A549 (cell line): ENCODE measurements around the gene PKIG. TPM values are rescaled to one million over a fixed set of nuclear protein-coding genes. Genes with fewer than 3 reads are reported as not detected.

ENCODE experiments used
- ATAC-seq, 2 experiments: fragments of 200-7000 bp in 1 of 2; fragments of >200 bp in 1 of 2; cut with Nextera tagmentation in 1 of 2; cut with Tn5 transposase in 1 of 2; 3 replicates each; pipeline versions ENCODE4 v1.8.0 to v1.9.1; 2018 to 2020; ENCODE audit warnings: mild to moderate bottlenecking in 1 of 2, moderate library complexity in 1 of 2
- CTCF ChIA-PET: fragments of 300-600 bp; sonication (Branson Sonifier 250); formaldehyde crosslinking; extraction: SDS; loops from one replicate; lab custom pipeline; 2021; ENCODE audit warnings: antibody characterized with exemption, inconsistent platforms; lab: Yijun Ruan, JAX
- POLR2A ChIA-PET: fragments of 350-600 bp; formaldehyde crosslinking; extraction: SDS; loops from one replicate; lab custom pipeline; 2021; ENCODE audit warnings: antibody characterized with exemption, inconsistent platforms; lab: Yijun Ruan, JAX
- DNase-seq, 2 experiments: peaks; one replicate each; pipeline versions ENCODE4 v3.0.0 to v3.0.0-alpha.2; 2011 to 2016; ENCODE audit warnings: low read depth in 1 of 2, low spot score in 1 of 2
- FAIRE-seq: peaks from 2 replicates; lab custom pipeline; 2011; peaks lifted over from hg19 to GRCh38; lab: Jason Lieb, UNC
- H3K27ac ChIP-seq, 2 experiments: fragments of >200 bp; sonication (Bioruptor Twin); formaldehyde crosslinking; 3 replicates each; pipeline ENCODE4 v1.5.1; 2016 to 2017
- H3K4me1 ChIP-seq: fragments of >200 bp; sonication (Bioruptor Twin); formaldehyde crosslinking; 3 replicates; pipeline ENCODE4 v1.6.1; 2016
- H3K4me2 ChIP-seq: fragments of >200 bp; sonication (Bioruptor Twin); formaldehyde crosslinking; 3 replicates; pipeline ENCODE4 v1.6.1; 2016
- H3K4me3 ChIP-seq: fragments of >200 bp; sonication (Bioruptor Twin); formaldehyde crosslinking; 3 replicates; pipeline ENCODE4 v1.5.1; 2016
- H3K9me3 ChIP-seq: fragments of >200 bp; sonication (Bioruptor Twin); formaldehyde crosslinking; 3 replicates; pipeline ENCODE4 v1.6.1; 2016
- CHD2 ChIP-seq: fragments of 150-350 bp; IDR thresholded peaks from 2 replicates; pipeline ENCODE4 v1.6.1; 2014; ENCODE audit warnings: low read length; ENCODE audit not compliant: partially characterized antibody
- CHD4 ChIP-seq: fragments of 200-600 bp; sonication (generic); IDR thresholded peaks from 2 replicates; pipeline ENCODE4 v1.6.1; 2016; ENCODE audit warnings: antibody characterized with exemption, mild to moderate bottlenecking, borderline replicate concordance
- EHMT2 ChIP-seq: fragments of 200-600 bp; sonication (generic); IDR thresholded peaks from 2 replicates; pipeline ENCODE4 v1.6.1; 2016; ENCODE audit warnings: antibody characterized with exemption, low read depth, mild to moderate bottlenecking, moderate library complexity
- HOXA7 ChIP-seq: fragments of 250-450 bp; sonication (Bioruptor Pico); IDR thresholded peaks from 2 replicates; pipeline ENCODE4 v1.5.0; 2020; ENCODE audit warnings: mild to moderate bottlenecking, moderate library complexity
- JUNB ChIP-seq: fragments of >200 bp; sonication (Bioruptor Twin); formaldehyde crosslinking; IDR thresholded peaks from 2 replicates; pipeline ENCODE4 v1.6.1; 2016
- MYC ChIP-seq: IDR thresholded peaks from 2 replicates; pipeline ENCODE4 v1.6.1; 2012; ENCODE audit warnings: mild to moderate bottlenecking, inconsistent platforms, low read length, improper control_type of control experiment, borderline replicate concordance
- NFE2L2 ChIP-seq: fragments of 150-350 bp; conservative IDR thresholded peaks from 2 replicates; pipeline ENCODE4 v1.6.1; 2014; ENCODE audit warnings: low read length
- NR3C1 ChIP-seq: fragments of >200 bp; sonication (Bioruptor Twin); formaldehyde crosslinking; IDR thresholded peaks from 3 replicates; pipeline ENCODE4 v1.6.1; 2017
- PHF8 ChIP-seq: fragments of 200-600 bp; sonication (generic); IDR thresholded peaks from 2 replicates; pipeline ENCODE4 v1.6.1; 2016; ENCODE audit warnings: low read depth, mild to moderate bottlenecking, antibody characterized with exemption, moderate library complexity, borderline replicate concordance
- POLR2A ChIP-seq: IDR thresholded peaks from 2 replicates; pipeline ENCODE4 v1.6.1; 2012; ENCODE audit warnings: mild to moderate bottlenecking, low read length
- RFX5 ChIP-seq: fragments of 450-650 bp; IDR thresholded peaks from 2 replicates; pipeline ENCODE4 v1.7.1; 2014; ENCODE audit warnings: antibody characterized with exemption, mild to moderate bottlenecking, moderate library complexity
- SREBF2 ChIP-seq: fragments of 450-650 bp; IDR thresholded peaks from 2 replicates; pipeline ENCODE4 v1.6.1; 2014; ENCODE audit warnings: mild to moderate bottlenecking, moderate library complexity
- TFCP2L1 ChIP-seq: fragments of 250-450 bp; sonication (Bioruptor Pico); IDR thresholded peaks from 2 replicates; pipeline ENCODE4 v1.5.0; 2021; ENCODE audit warnings: mild to moderate bottlenecking
- ZC3H11A ChIP-seq: fragments of 450-650 bp; IDR thresholded peaks from 2 replicates; pipeline ENCODE4 v1.6.1; 2014; ENCODE audit warnings: antibody characterized with exemption, mild to moderate bottlenecking
- ZNF302 ChIP-seq: fragments of 250-450 bp; sonication (Bioruptor Pico); IDR thresholded peaks from 2 replicates; pipeline ENCODE4 v1.9.0; 2021; ENCODE audit warnings: inconsistent platforms, mild to moderate bottlenecking, moderate library complexity
- WGBS: methylation state at CpG from one replicate; pipeline ENCODE4 v1.1.6; 2017; ENCODE audit errors: missing lambda C conversion rate; 5-methylcytosine and 5-hydroxymethylcytosine counted together
- polyA plus RNA-seq, 4 experiments: library from polyadenylated mRNA; depleted of rRNA in 3 of 4; stranded (reverse); fragments of >200 nt; fragmentation: RNase III in 1 of 4; extraction: RNeasy Plus Mini Kit Qiagen cat#74134 plus additional on column Dnase treatment in 1 of 4; gene quantifications; 2 replicates in 3 of 4; 3 replicates in 1 of 4; pipeline ENCODE4 v1.2.3, GENCODE V29; 2011 to 2017
- TF ChIP-seq, protein P1 (sequence below): fragments of 150-350 bp; IDR thresholded peaks from 2 replicates; pipeline ENCODE4 v1.6.1; 2014; ENCODE audit warnings: low read depth, mild to moderate bottlenecking, low read length
- TF ChIP-seq, protein P2 (sequence below): fragments of 450-650 bp; IDR thresholded peaks from 2 replicates; pipeline ENCODE4 v1.6.1; 2014; ENCODE audit warnings: antibody characterized with exemption
- TF ChIP-seq, protein P3 (sequence below): fragments of >200 bp; sonication (Bioruptor Twin); formaldehyde crosslinking; IDR thresholded peaks from 3 replicates; pipeline ENCODE4 v1.5.1; 2016
- TF ChIP-seq, protein P4 (sequence below): fragments of >200 bp; sonication (Bioruptor Twin); formaldehyde crosslinking; IDR thresholded peaks from 2 replicates; pipeline ENCODE4 v1.6.1; 2016
- TF ChIP-seq, protein P5 (sequence below): fragments of 250-450 bp; sonication (Bioruptor Pico); IDR thresholded peaks from 2 replicates; pipeline ENCODE4 v1.5.0; 2020; ENCODE audit warnings: low read depth, mild to moderate bottlenecking, moderate library complexity
- TF ChIP-seq, protein P6 (sequence below): fragments of >200 bp; sonication (Bioruptor Twin); formaldehyde crosslinking; IDR thresholded peaks from 3 replicates; pipeline ENCODE4 v1.6.1; 2016

Gene PKIG
- polyA plus RNA-seq, 2 of the 4 experiments (the other 2 are of a cell fraction): 24.0 to 31.1 TPM

DNA sequence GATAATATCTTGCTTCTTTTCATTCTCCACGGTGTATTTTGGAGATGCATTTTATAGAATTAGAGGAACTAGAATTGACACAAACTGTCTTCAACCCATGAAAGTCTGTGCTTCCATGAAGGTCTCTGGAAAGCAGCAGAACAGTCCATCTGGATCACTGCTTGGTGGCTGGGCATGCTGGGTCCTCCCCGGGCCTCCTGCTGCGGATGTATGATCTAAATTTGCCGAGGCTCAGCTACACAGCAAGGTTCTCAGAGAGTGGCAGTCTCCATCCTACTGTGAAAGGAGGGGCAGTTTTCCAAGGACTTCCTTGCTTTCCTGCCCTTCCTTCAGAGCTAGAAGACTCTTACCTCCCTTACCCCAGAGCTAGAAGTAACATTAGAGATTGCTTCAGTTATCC is 15.1 kb downstream of the PKIG start:
- ChIA-PET CTCF (interaction anchor here (0.6 to 4.0 kb wide), 7 partner anchors 11 to 136 kb away, joined by 3 to 27 read pairs (median 4); no protein-coding TSS in a partner anchor), POLR2A (interaction anchor here (1.4 kb wide), 1 partner anchor 12 kb away, joined by 3 read pairs; no protein-coding TSS in a partner anchor)
- no peak for DNase-seq
- ATAC-seq: no peak
- Histone ChIP-seq H3K4me3 (no peak overlapping the region), H3K9me3 (no peaks in the 10 kb centered on the region), H3K27ac (0 out of 6 replicates have a peak overlapping the region, but pooled peaks of 1 of the 2 experiments have one; percentile 14)
- 93% methylated on average over 4 of the region's 4 CpGs for WGBS
- no peak for TF ChIP-seq PHF8
- no peak for TF ChIP-seq JUNB
- TF ChIP-seq MYC: no peak
- no peak for TF ChIP-seq SREBF2
- TF ChIP-seq RFX5: no peak
- TF ChIP-seq EHMT2: no peak
- TF ChIP-seq ZNF302 (CRISPR knock-in tag): no peak
- TF ChIP-seq, protein P1, sequence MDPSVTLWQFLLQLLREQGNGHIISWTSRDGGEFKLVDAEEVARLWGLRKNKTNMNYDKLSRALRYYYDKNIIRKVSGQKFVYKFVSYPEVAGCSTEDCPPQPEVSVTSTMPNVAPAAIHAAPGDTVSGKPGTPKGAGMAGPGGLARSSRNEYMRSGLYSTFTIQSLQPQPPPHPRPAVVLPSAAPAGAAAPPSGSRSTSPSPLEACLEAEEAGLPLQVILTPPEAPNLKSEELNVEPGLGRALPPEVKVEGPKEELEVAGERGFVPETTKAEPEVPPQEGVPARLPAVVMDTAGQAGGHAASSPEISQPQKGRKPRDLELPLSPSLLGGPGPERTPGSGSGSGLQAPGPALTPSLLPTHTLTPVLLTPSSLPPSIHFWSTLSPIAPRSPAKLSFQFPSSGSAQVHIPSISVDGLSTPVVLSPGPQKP: no peak
- TF ChIP-seq, protein P2, sequence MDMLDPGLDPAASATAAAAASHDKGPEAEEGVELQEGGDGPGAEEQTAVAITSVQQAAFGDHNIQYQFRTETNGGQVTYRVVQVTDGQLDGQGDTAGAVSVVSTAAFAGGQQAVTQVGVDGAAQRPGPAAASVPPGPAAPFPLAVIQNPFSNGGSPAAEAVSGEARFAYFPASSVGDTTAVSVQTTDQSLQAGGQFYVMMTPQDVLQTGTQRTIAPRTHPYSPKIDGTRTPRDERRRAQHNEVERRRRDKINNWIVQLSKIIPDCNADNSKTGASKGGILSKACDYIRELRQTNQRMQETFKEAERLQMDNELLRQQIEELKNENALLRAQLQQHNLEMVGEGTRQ: no peak
- no peak for TF ChIP-seq HOXA7 (CRISPR knock-in tag)
- TF ChIP-seq, protein P3, sequence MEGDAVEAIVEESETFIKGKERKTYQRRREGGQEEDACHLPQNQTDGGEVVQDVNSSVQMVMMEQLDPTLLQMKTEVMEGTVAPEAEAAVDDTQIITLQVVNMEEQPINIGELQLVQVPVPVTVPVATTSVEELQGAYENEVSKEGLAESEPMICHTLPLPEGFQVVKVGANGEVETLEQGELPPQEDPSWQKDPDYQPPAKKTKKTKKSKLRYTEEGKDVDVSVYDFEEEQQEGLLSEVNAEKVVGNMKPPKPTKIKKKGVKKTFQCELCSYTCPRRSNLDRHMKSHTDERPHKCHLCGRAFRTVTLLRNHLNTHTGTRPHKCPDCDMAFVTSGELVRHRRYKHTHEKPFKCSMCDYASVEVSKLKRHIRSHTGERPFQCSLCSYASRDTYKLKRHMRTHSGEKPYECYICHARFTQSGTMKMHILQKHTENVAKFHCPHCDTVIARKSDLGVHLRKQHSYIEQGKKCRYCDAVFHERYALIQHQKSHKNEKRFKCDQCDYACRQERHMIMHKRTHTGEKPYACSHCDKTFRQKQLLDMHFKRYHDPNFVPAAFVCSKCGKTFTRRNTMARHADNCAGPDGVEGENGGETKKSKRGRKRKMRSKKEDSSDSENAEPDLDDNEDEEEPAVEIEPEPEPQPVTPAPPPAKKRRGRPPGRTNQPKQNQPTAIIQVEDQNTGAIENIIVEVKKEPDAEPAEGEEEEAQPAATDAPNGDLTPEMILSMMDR: no peak
- TF ChIP-seq, protein P4, sequence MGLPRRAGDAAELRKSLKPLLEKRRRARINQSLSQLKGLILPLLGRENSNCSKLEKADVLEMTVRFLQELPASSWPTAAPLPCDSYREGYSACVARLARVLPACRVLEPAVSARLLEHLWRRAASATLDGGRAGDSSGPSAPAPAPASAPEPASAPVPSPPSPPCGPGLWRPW: no peak
- TF ChIP-seq, protein P5, sequence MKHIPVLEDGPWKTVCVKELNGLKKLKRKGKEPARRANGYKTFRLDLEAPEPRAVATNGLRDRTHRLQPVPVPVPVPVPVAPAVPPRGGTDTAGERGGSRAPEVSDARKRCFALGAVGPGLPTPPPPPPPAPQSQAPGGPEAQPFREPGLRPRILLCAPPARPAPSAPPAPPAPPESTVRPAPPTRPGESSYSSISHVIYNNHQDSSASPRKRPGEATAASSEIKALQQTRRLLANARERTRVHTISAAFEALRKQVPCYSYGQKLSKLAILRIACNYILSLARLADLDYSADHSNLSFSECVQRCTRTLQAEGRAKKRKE: no peak
- TF ChIP-seq TFCP2L1 (CRISPR knock-in tag): no peak
- TF ChIP-seq, all 56 proteins: peak for 0
- FAIRE-seq: no peak
- Histone ChIP-seq H3K4me1 (peaks cover 40% of the 10 kb centered on the region), H3K4me2 (no peak overlapping the region)

DNA sequence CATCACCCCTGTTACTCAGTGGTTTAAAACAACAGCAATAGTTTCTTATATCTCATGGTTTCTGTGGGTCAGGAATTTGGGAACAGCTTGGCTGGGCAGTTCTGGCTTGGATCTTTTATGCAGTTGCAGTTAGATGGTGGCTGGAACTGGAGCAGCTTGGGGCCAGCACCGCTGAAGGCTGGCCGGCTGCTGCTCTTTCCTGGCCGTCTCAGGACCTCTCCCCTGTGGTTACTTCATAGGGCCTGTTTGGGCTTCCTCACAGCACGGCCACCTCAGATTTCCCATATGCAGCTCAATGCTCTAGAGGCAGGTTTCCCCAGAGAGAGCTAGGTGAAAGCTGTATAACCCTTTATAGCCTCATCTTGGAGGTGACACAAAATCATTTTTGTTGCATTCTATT is 15.6 kb downstream of the PKIG start:
- Histone ChIP-seq H3K9me3 (no peaks in the 10 kb centered on the region), H3K27ac (0 out of 6 replicates have a peak overlapping the region, but pooled peaks of 1 of the 2 experiments have one; percentile 14), H3K4me2 (no peak overlapping the region)
- WGBS: 86% methylated on average over 4 of the region's 4 CpGs
- DNase-seq (no peak), FAIRE-seq (no peak)
- TF ChIP-seq ZC3H11A (no peak), NFE2L2 (no peak), MYC (no peak), CHD4 (no peak), POLR2A (no peak), CHD2 (no peak), NR3C1 (no peak)
- TF ChIP-seq, protein P6, sequence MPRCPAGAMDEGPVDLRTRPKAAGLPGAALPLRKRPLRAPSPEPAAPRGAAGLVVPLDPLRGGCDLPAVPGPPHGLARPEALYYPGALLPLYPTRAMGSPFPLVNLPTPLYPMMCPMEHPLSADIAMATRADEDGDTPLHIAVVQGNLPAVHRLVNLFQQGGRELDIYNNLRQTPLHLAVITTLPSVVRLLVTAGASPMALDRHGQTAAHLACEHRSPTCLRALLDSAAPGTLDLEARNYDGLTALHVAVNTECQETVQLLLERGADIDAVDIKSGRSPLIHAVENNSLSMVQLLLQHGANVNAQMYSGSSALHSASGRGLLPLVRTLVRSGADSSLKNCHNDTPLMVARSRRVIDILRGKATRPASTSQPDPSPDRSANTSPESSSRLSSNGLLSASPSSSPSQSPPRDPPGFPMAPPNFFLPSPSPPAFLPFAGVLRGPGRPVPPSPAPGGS: no peak
- TF ChIP-seq, all 56 proteins: peak for 0
- no peak overlapping the region for H3K4me3 ChIP-seq
- no peak for ATAC-seq
- peaks cover 40% of the 10 kb centered on the region for H3K4me1 ChIP-seq
- POLR2A ChIA-PET: interaction anchor here (1.4 kb wide), 1 partner anchor 11 kb away, joined by 3 read pairs; no protein-coding TSS in a partner anchor
- CTCF ChIA-PET: interaction anchor here (0.6 to 4.0 kb wide), 9 partner anchors 9 to 283 kb away, joined by 3 to 27 read pairs (median 4); no protein-coding TSS in a partner anchor
